ENCODE data around the gene PDE10A. TPM values are rescaled to one million over a fixed set of nuclear protein-coding genes. Genes with fewer than 3 reads are reported as not detected.

Gene PDE10A
- total and polyA plus RNA-seq, 2 of the 8 experiments (the other 6 are each of a cell fraction or from before 2014, with no cell fraction given) = 1.1 to 2.4 TPM

DNA sequence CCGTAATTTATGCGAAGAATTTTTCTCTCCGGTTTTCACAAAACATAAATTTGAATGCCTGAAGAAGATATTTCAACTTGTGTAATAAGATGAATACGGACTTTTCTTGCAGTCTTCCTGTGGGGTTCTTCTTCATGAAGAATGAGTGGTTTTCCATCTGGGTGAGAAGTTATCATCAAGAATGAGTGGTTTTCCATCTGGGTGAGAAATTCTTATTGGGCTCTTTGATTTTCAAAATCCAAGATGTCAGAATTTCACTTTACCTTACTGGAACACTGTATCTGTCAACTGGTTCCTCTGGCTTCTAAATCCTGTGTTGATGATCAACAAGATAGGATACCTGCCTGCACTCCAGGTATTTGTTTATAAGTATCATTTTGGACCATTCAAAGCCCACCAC is 193.6 kb downstream of the PDE10A start:
- no peak for FAIRE-seq
- H2AFZ ChIP-seq (ENCODE audit: low read length) = no peak overlapping the region
- H3K79me1 ChIP-seq (ENCODE audit: low read depth, low read length) = no peaks in the 10 kb centered on the region
- no peak overlapping the region for H3K4ac ChIP-seq (replicated peaks; ENCODE audit: insufficient read length, low read depth, low read length)
- no peaks in the 10 kb centered on the region; a peak in 1 of 8 replicates for H3K36me3 ChIP-seq (ENCODE audit: control insufficient read depth in 2 of 4, insufficient read depth in 4 of 4, low read length in 3 of 4)
- POLR2A ChIA-PET (ENCODE audit: partially characterized antibody) = no interaction called here
- H4K91ac ChIP-seq (replicated peaks; ENCODE audit: insufficient read length, low read length) = no peak overlapping the region
- 83% methylated on average over 4 of the region's 4 CpGs; no CpG with 5 or more reads in 1 of the 2 experiments for WGBS, 2 experiments (ENCODE audit: extremely low coverage in 1 of 2, insufficient coverage in 1 of 2, insufficient read length in 1 of 2, insufficient replicate concordance in 2 of 2, low coverage in 1 of 2, low lambda C conversion rate in 2 of 2, missing lambda C conversion rate in 1 of 2)
- no peak overlapping the region for H2BK20ac ChIP-seq (ENCODE audit: low read length)
- no peaks in the 10 kb centered on the region for H3K79me2 ChIP-seq (ENCODE audit: control insufficient read depth in 1 of 2, insufficient read depth in 2 of 2, low read length in 2 of 2)
- no peak overlapping the region for H2BK5ac ChIP-seq (ENCODE audit: low read depth, low read length)
- no peak overlapping the region for H2BK15ac ChIP-seq (ENCODE audit: low read length)
- no peaks in the 10 kb centered on the region for H3K27me3 ChIP-seq (replicated peaks in 1 of 4; ENCODE audit: control insufficient read depth in 3 of 4, extremely low read depth in 1 of 4, insufficient read depth in 3 of 4, low read length in 3 of 4)
- H3K27ac ChIP-seq (ENCODE audit: low read depth, low read length) = no peak overlapping the region
- no peak overlapping the region for H3K18ac ChIP-seq (ENCODE audit: extremely low read depth, low read length)
- no peak overlapping the region for H3K4me3 ChIP-seq (ENCODE audit: extremely low read depth in 1 of 4, insufficient read depth in 2 of 4, low read depth in 3 of 4, low read length in 4 of 4)
- H4K5ac ChIP-seq (ENCODE audit: insufficient read length, low read depth, low read length) = no peak overlapping the region
- H2BK12ac ChIP-seq (ENCODE audit: low read depth, low read length) = no peak overlapping the region
- H3K4me2 ChIP-seq (ENCODE audit: insufficient read depth in 1 of 2, low read depth in 2 of 2, low read length in 2 of 2) = no peak overlapping the region
- CTCF ChIA-PET (ENCODE audit: partially characterized antibody) = interaction anchor here (1.6 kb wide), 1 partner anchor 29 kb away, joined by 4 read pairs; no protein-coding TSS in a partner anchor
- H3K23me2 ChIP-seq (ENCODE audit: low read depth, low read length) = no peaks in the 10 kb centered on the region
- H2AK5ac ChIP-seq (ENCODE audit: low read depth, low read length) = no peak overlapping the region
- H4K20me1 ChIP-seq (replicated peaks in 1 of 2; ENCODE audit: control insufficient read depth in 1 of 2, insufficient read depth in 2 of 2, low read length in 2 of 2) = no peaks in the 10 kb centered on the region
- no peak for DNase-seq (ENCODE audit: low read depth in 1 of 2, low spot score in 2 of 2)
- H3K4me1 ChIP-seq (replicated peaks in 1 of 4; ENCODE audit: control insufficient read depth in 3 of 4, insufficient read depth in 4 of 4, low read length in 3 of 4) = no peaks in the 10 kb centered on the region
- H4K8ac ChIP-seq (ENCODE audit: extremely low read depth, insufficient read depth, low read length) = no peak overlapping the region
- no peak overlapping the region for H3K14ac ChIP-seq (ENCODE audit: insufficient read length)
- H2BK120ac ChIP-seq (replicated peaks; ENCODE audit: low read depth, low read length) = no peak overlapping the region
- no peak overlapping the region for H3K23ac ChIP-seq (ENCODE audit: insufficient read length)
- H3K9ac ChIP-seq (replicated peaks in 1 of 4; ENCODE audit: extremely low read depth in 1 of 4, low read depth in 3 of 4, low read length in 3 of 4) = no peak overlapping the region
- no peak overlapping the region for H3K56ac ChIP-seq (replicated peaks; ENCODE audit: insufficient read length, low read depth, low read length)
- H3K9me3 ChIP-seq (ENCODE audit: insufficient read depth in 2 of 2, low read depth in 1 of 2, low read length in 1 of 2) = peaks cover 3 to 4% of the 10 kb centered on the region in 2 experiments; a peak in 2 of 4 replicates
- TF ChIP-seq SIRT6 (IDR thresholded peaks at IDR 0.05; ENCODE audit: low read length) (no peak), CEBPB (IDR thresholded peaks at IDR 0.05; ENCODE audit: low read depth, low read length) (no peak), SP1 (IDR thresholded peaks at IDR 0.05; ENCODE audit: low read depth, low read length) (no peak), NANOG (IDR thresholded peaks at IDR 0.05; ENCODE audit: insufficient read depth, low read depth, low read length, poor library complexity, severe bottlenecking) (no peak), CREB1 (IDR thresholded peaks at IDR 0.05) (no peak), KDM1A (IDR thresholded peaks at IDR 0.05; ENCODE audit: borderline replicate concordance, low read length) (no peak), JUN (IDR thresholded peaks at IDR 0.05; ENCODE audit: low read depth, low read length) (no peak), ASH2L (IDR thresholded peaks at IDR 0.05; ENCODE audit: low read length) (no peak), POLR2A (IDR thresholded peaks at IDR 0.05; ENCODE audit: control extremely low read depth in 1 of 2, low read depth in 2 of 2, low read length in 2 of 2) (no peak), CHD1 (IDR thresholded peaks at IDR 0.05; ENCODE audit: low read depth, low read length) (no peak), TBP (IDR thresholded peaks at IDR 0.05; ENCODE audit: low read depth, low read length) (no peak), RFX5 (IDR thresholded peaks at IDR 0.05; ENCODE audit: borderline replicate concordance, low read depth, low read length) (no peak), RAD21 (IDR thresholded peaks at IDR 0.05 in 1 of 2, conservative IDR thresholded peaks at IDR 0.05 in 1 of 2; ENCODE audit: low read depth in 2 of 2, low read length in 2 of 2) (no peak), ZNF274 (IDR thresholded peaks at IDR 0.05; ENCODE audit: borderline replicate concordance, extremely low read depth, low read length) (no peak), EZH2 (IDR thresholded peaks at IDR 0.05; ENCODE audit: low read depth, low read length, severe bottlenecking) (no peak), TEAD4 (IDR thresholded peaks at IDR 0.05; ENCODE audit: low read depth, low read length) (no peak)
